Kidney epithelial cell (primary cell): Measurements from ENCODE around the gene PLXNA2. TPM values are rescaled to one million over a fixed set of nuclear protein-coding genes. Genes with fewer than 3 reads are reported as not detected.

Experiments used
- DNase-seq: peaks from one replicate; pipeline ENCODE4 v3.0.0-alpha.2; 2010; ENCODE audit warnings: low read depth
- H3K27me3 ChIP-seq: 2 replicates; pipeline ENCODE4 v1.6.0; 2011; ENCODE audit warnings: low read length; ENCODE audit not compliant: control insufficient read depth, insufficient read depth
- H3K36me3 ChIP-seq: 2 replicates; pipeline ENCODE4 v1.5.1; 2011; ENCODE audit warnings: low read length; ENCODE audit not compliant: control insufficient read depth, insufficient read depth
- H3K4me3 ChIP-seq: 2 replicates; pipeline ENCODE4 v1.5.1; 2011; ENCODE audit warnings: low read depth, mild to moderate bottlenecking, control low read depth, low read length
- CTCF ChIP-seq: IDR thresholded peaks from 2 replicates; pipeline ENCODE4 v1.5.1; 2011; ENCODE audit warnings: mild to moderate bottlenecking, moderate library complexity, low read length, control low read depth, inconsistent platforms; ENCODE audit not compliant: insufficient read depth, poor library complexity, severe bottlenecking
- total RNA-seq: library from RNA; depleted of rRNA; stranded (reverse); fragments of >200 nt; gene quantifications from 2 replicates; pipeline ENCODE4 v1.2.3, GENCODE V29; 2015

The PLXNA2 gene
- total RNA-seq, 1 donor from 2014 or later = 6.9 TPM

GRCh38 chr1:208174731-208175507, 69.3 kb downstream of the PLXNA2 start:
- no peak for TF ChIP-seq CTCF
- Histone ChIP-seq H3K27me3 (no peaks in the 10 kb centered on the region), H3K4me3 (no peak overlapping the region), H3K36me3 (no peaks in the 10 kb centered on the region)
- DNase-seq = no peak

GRCh38 chr1:208174200-208174599, 70.0 kb downstream of the PLXNA2 start:
- no peak overlapping the region for H3K4me3 ChIP-seq
- TF ChIP-seq CTCF = no peak
- H3K27me3 ChIP-seq = no peaks in the 10 kb centered on the region
- no peaks in the 10 kb centered on the region for H3K36me3 ChIP-seq
- DNase-seq = no peak

GRCh38 chr1:208173749-208174148, 70.4 kb downstream of the PLXNA2 start:
- no peak for TF ChIP-seq CTCF
- no peaks in the 10 kb centered on the region for H3K36me3 ChIP-seq
- no peak for DNase-seq

GRCh38 chr1:208172423-208173145, 71.6 kb downstream of the PLXNA2 start:
- H3K4me3 ChIP-seq = no peak overlapping the region
- DNase-seq = no peak
- H3K27me3 ChIP-seq = no peaks in the 10 kb centered on the region
- TF ChIP-seq CTCF = no peak
- no peaks in the 10 kb centered on the region for H3K36me3 ChIP-seq

More at GRCh38 chr1:208173749-208174148, 70.4 kb downstream of the PLXNA2 start:
- Histone ChIP-seq H3K4me3 (no peak overlapping the region), H3K27me3 (no peaks in the 10 kb centered on the region)

- TF ChIP-seq CTCF = no peak
- no peaks in the 10 kb centered on the region for H3K27me3 ChIP-seq
Observed at GRCh38 chr1:208171616-208172422, 72.4 kb downstream of the PLXNA2 start.

More at GRCh38 chr1:208171616-208172422, 72.4 kb downstream of the PLXNA2 start:
- Histone ChIP-seq H3K36me3 (no peaks in the 10 kb centered on the region), H3K4me3 (no peak overlapping the region)
- no peak for DNase-seq
